IMR-90 (cell line): Measurements from ENCODE around the gene CCDC107. TPM values are rescaled to one million over a fixed set of nuclear protein-coding genes. Genes with fewer than 3 reads are reported as not detected.

Source experiments
- ATAC-seq: fragments of 200-7000 bp; cut with Tn5 transposase; 2 replicates; pipeline ENCODE4 v1.9.1; 2020; ENCODE audit warnings: low read depth, mild to moderate bottlenecking, moderate library complexity
- BruUV-seq: library from RNA; stranded (reverse); fragments of 400-500 nt; replicated peaks from 2 replicates; lab custom pipeline; 2021; lab: Mats Ljungman, UMichigan
- CTCF ChIA-PET: fragments of 300-600 bp; formaldehyde crosslinking; extraction: SDS; loops from one replicate; lab custom pipeline; 2021; ENCODE audit warnings: antibody characterized with exemption; lab: Yijun Ruan, JAX
- POLR2A ChIA-PET: fragments of 300-600 bp; sonication (Branson Sonifier 250); formaldehyde crosslinking; loops from one replicate; lab custom pipeline; 2022; ENCODE audit warnings: antibody characterized with exemption; ENCODE audit not compliant: unreplicated experiment; lab: Charles Lee
- DNase-seq: peaks from one replicate; pipeline ENCODE4 v3.0.0; 2013
- H2AFZ ChIP-seq: replicated peaks from 2 replicates; pipeline ENCODE3; 2013; ENCODE audit warnings: low read length, mild to moderate bottlenecking; ENCODE audit not compliant: poor library complexity
- H2AK5ac ChIP-seq: 2 replicates; pipeline ENCODE4 v1.6.1; 2013; ENCODE audit warnings: low read depth, low read length, inconsistent platforms
- H2AK9ac ChIP-seq: replicated peaks from 2 replicates; pipeline ENCODE3; 2013; ENCODE audit warnings: mild to moderate bottlenecking, low read depth, low read length, moderate library complexity; ENCODE audit not compliant: poor library complexity
- H2BK120ac ChIP-seq: 2 replicates; pipeline ENCODE4 v1.6.1; 2013; ENCODE audit warnings: low read depth, low read length, inconsistent platforms
- H2BK15ac ChIP-seq: 3 replicates; pipeline ENCODE4 v1.6.1; 2013; ENCODE audit warnings: low read depth, low read length, inconsistent platforms
- H2BK20ac ChIP-seq: 2 replicates; pipeline ENCODE4 v1.6.1; 2013; ENCODE audit warnings: low read depth, mild to moderate bottlenecking, inconsistent platforms, low read length, moderate library complexity
- H2BK5ac ChIP-seq: 2 replicates; pipeline ENCODE4 v1.6.1; 2013; ENCODE audit warnings: mild to moderate bottlenecking, low read depth, low read length, inconsistent platforms; ENCODE audit not compliant: poor library complexity, severe bottlenecking
- H3K14ac ChIP-seq: replicated peaks from 2 replicates; pipeline ENCODE4 v1.6.1; 2013; ENCODE audit warnings: low read depth, low read length, inconsistent platforms
- H3K18ac ChIP-seq: 2 replicates; pipeline ENCODE4 v1.6.1; 2013; ENCODE audit warnings: low read depth, low read length, control low read depth
- H3K23ac ChIP-seq: 2 replicates; pipeline ENCODE4 v1.6.1; 2013; ENCODE audit warnings: low read depth, low read length, inconsistent platforms
- H3K27ac ChIP-seq: 2 replicates; pipeline ENCODE4 v1.5.1; 2013; ENCODE audit warnings: mild to moderate bottlenecking, control low read depth, low read length; ENCODE audit not compliant: insufficient read depth
- H3K27me3 ChIP-seq: 2 replicates; pipeline ENCODE4 v1.6.1; 2013; ENCODE audit warnings: low read length; ENCODE audit not compliant: control insufficient read depth, insufficient read depth
- H3K36me3 ChIP-seq: 2 replicates; pipeline ENCODE4 v1.6.1; 2013; ENCODE audit warnings: low read length, mixed read lengths; ENCODE audit not compliant: control insufficient read depth, insufficient read depth
- H3K4ac ChIP-seq: 2 replicates; pipeline ENCODE4 v1.6.1; 2013; ENCODE audit warnings: low read depth, low read length, inconsistent platforms
- H3K4me1 ChIP-seq: 2 replicates; pipeline ENCODE4 v1.6.1; 2013; ENCODE audit warnings: low read length, mixed read lengths; ENCODE audit not compliant: control insufficient read depth, insufficient read depth
- H3K4me2 ChIP-seq: 2 replicates; pipeline ENCODE4 v1.6.1; 2013; ENCODE audit warnings: low read depth, mild to moderate bottlenecking, control low read depth, low read length, moderate library complexity
- H3K4me3 ChIP-seq: 2 replicates; pipeline ENCODE4 v1.5.1; 2013; ENCODE audit warnings: low read depth, mild to moderate bottlenecking, control low read depth, low read length, moderate library complexity; ENCODE audit not compliant: insufficient read depth
- H3K56ac ChIP-seq: 2 replicates; pipeline ENCODE4 v1.6.1; 2013; ENCODE audit warnings: low read length, inconsistent platforms; ENCODE audit not compliant: insufficient read depth; ENCODE audit errors: extremely low read depth
- H3K79me1 ChIP-seq, 2 experiments: 2 replicates each; pipeline ENCODE4 v1.6.1; 2013; ENCODE audit warnings: low read length in 2 of 2, inconsistent platforms in 1 of 2, low read depth in 1 of 2
- H3K9ac ChIP-seq: 2 replicates; pipeline ENCODE4 v1.6.1; 2013; ENCODE audit warnings: low read depth, low read length, control low read depth
- H3K9me1 ChIP-seq: 2 replicates; pipeline ENCODE4 v1.6.1; 2013; ENCODE audit warnings: low read length, inconsistent platforms; ENCODE audit not compliant: insufficient read depth
- H3K9me3 ChIP-seq: 2 replicates; pipeline ENCODE4 v1.6.1; 2013; ENCODE audit warnings: low read length; ENCODE audit not compliant: control insufficient read depth, insufficient read depth
- H4K20me1 ChIP-seq: 2 replicates; pipeline ENCODE4 v1.6.1; 2013; ENCODE audit warnings: low read length, inconsistent platforms; ENCODE audit not compliant: insufficient read depth
- H4K5ac ChIP-seq: 2 replicates; pipeline ENCODE4 v1.6.1; 2013; ENCODE audit warnings: mild to moderate bottlenecking, low read depth, low read length, control low read depth
- H4K8ac ChIP-seq, 2 experiments: 2 replicates each; pipeline ENCODE4 v1.6.1; 2013; ENCODE audit warnings: low read depth in 2 of 2, low read length in 2 of 2, control low read depth in 1 of 2, inconsistent platforms in 1 of 2
- H4K91ac ChIP-seq: 2 replicates; pipeline ENCODE4 v1.6.1; 2013; ENCODE audit warnings: low read depth, low read length, inconsistent platforms; ENCODE audit not compliant: insufficient read depth
- BHLHE40 ChIP-seq: fragments of 150-350 bp; IDR thresholded peaks from 2 replicates; pipeline ENCODE4 v1.6.1; 2016; ENCODE audit warnings: mild to moderate bottlenecking, low read depth, low read length
- CEBPB ChIP-seq: IDR thresholded peaks from 2 replicates; pipeline ENCODE4 v1.6.1; 2012; ENCODE audit warnings: low read depth, low read length, improper control_type of control experiment
- CTCF ChIP-seq: conservative IDR thresholded peaks from 2 replicates; pipeline ENCODE4 v1.5.1; 2012; ENCODE audit warnings: mild to moderate bottlenecking, low read depth, low read length, improper control_type of control experiment
- MAFK ChIP-seq: IDR thresholded peaks from 2 replicates; pipeline ENCODE4 v1.6.1; 2012; ENCODE audit warnings: low read depth, low read length, improper control_type of control experiment
- MXI1 ChIP-seq: IDR thresholded peaks from 2 replicates; pipeline ENCODE4 v1.6.1; 2012; ENCODE audit warnings: low read depth, mild to moderate bottlenecking, low read length, moderate library complexity, borderline replicate concordance
- POLR2A ChIP-seq: IDR thresholded peaks from 2 replicates; pipeline ENCODE4 v1.6.1; 2012; ENCODE audit warnings: mild to moderate bottlenecking, low read depth, low read length
- RAD21 ChIP-seq: IDR thresholded peaks from 2 replicates; pipeline ENCODE4 v1.6.1; 2012; ENCODE audit warnings: low read length, improper control_type of control experiment
- RCOR1 ChIP-seq: IDR thresholded peaks from 2 replicates; pipeline ENCODE4 v1.6.1; 2012; ENCODE audit warnings: mild to moderate bottlenecking, low read length, improper control_type of control experiment; ENCODE audit not compliant: insufficient replicate concordance
- RFX5 ChIP-seq: IDR thresholded peaks from 2 replicates; pipeline ENCODE4 v1.8.0; 2012; ENCODE audit warnings: low read depth, mild to moderate bottlenecking, low read length, moderate library complexity
- SMC3 ChIP-seq: fragments of 150-350 bp; IDR thresholded peaks from 2 replicates; pipeline ENCODE4 v1.6.1; 2016; ENCODE audit warnings: low read depth, mild to moderate bottlenecking, antibody characterized with exemption, low read length, moderate library complexity
- USF2 ChIP-seq: fragments of 150-350 bp; IDR thresholded peaks from 2 replicates; pipeline ENCODE4 v1.6.1; 2017; ENCODE audit warnings: mild to moderate bottlenecking, antibody characterized with exemption, low read length, low read depth
- WGBS, 2 experiments: methylation state at CpG; one replicate each; pipeline versions ENCODE4 v1.1.5 to v1.1.7; 2013; ENCODE audit warnings: missing lambda C conversion rate in 2 of 2; ENCODE audit not compliant: insufficient read length in 1 of 2; ENCODE audit errors: extremely low coverage in 2 of 2; 5-methylcytosine and 5-hydroxymethylcytosine counted together
- dilution Hi-C: fragments of 300-500 bp; cut with HindIII; formaldehyde crosslinking; loops from one replicate; pipeline ENCODE4 v1.14.3; 2018; ENCODE audit warnings: low sequenced_read_pairs; ENCODE audit not compliant: unreplicated experiment
- in situ Hi-C: fragments of 300-500 bp; cut with MboI; formaldehyde crosslinking; loops from 3 replicates; pipeline ENCODE4 v1.14.3; 2019; ENCODE audit warnings: low sequenced_read_pairs, inconsistent platforms, mixed read lengths
- intact Hi-C: fragments of 100-400 bp; cut with micrococcal nuclease; formaldehyde crosslinking; loops from 2 replicates; pipeline ENCODE4 v1.10.0; 2022
- polyA plus RNA-seq, 3 experiments: library from polyadenylated mRNA; depleted of rRNA; stranded (reverse); fragments of >200 nt; gene quantifications; 2 replicates each; pipeline ENCODE4 v1.2.3, GENCODE V29; 2012; ENCODE audit warnings: low replicate concordance in 1 of 3
- total RNA-seq: library from RNA; depleted of rRNA; stranded (reverse); fragments of >200 nt; gene quantifications from 2 replicates; pipeline ENCODE4 v1.2.3, GENCODE V29; 2012
- TF ChIP-seq, protein P1 (sequence below): fragments of 150-350 bp; IDR thresholded peaks from 2 replicates; pipeline ENCODE4 v1.6.1; 2016; ENCODE audit warnings: low read depth, mild to moderate bottlenecking, low read length, moderate library complexity, borderline replicate concordance

CCDC107 gene
- total and polyA plus RNA-seq, 2 of the 4 experiments (the other 2 are of a cell fraction), result 6.8 to 21.1 TPM

DNA sequence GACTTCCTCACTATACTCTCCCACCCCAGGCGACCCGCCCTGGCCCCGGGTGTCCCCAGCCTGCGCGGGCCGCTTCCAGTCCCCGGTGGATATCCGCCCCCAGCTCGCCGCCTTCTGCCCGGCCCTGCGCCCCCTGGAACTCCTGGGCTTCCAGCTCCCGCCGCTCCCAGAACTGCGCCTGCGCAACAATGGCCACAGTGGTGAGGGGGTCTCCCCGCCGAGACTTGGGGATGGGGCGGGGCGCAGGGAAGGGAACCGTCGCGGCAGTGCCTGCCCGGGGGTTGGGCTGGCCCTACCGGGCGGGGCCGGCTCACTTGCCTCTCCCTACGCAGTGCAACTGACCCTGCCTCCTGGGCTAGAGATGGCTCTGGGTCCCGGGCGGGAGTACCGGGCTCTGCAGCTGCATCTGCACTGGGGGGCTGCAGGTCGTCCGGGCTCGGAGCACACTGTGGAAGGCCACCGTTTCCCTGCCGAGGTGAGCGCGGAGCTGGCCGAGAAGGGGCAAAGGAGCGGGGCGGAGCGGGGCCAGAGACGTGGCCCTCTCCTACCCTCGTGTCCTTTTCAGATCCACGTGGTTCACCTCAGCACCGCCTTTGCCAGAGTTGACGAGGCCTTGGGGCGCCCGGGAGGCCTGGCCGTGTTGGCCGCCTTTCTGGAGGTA is 17.8 kb downstream of the CCDC107 start:
- peak overlapping the region; percentile 33; the same call in 1 of the 3 replicates for H2BK15ac ChIP-seq
- peak overlapping the region; percentile 91 for H2AFZ ChIP-seq
- ChIA-PET POLR2A (interaction anchor here (1.7 kb wide), 1 partner anchor 15 kb away, joined by 4 read pairs; no protein-coding TSS in a partner anchor), CTCF (interaction anchor here (1.0 to 1.3 kb wide), 2 partner anchors 15 to 57 kb away, joined by 3 to 5 read pairs; partner anchors contain the start of gene CREB3)
- peaks cover 20% of the 10 kb centered on the region for H3K9me1 ChIP-seq
- H3K4ac ChIP-seq, result peak overlapping the region; percentile 67
- in situ Hi-C loops, result no loop called here
- H3K56ac ChIP-seq, result no peak overlapping the region
- H2BK120ac ChIP-seq, result peak overlapping the region; percentile 16
- no peak; the same call in 1 of the 2 replicates for ATAC-seq
- H4K5ac ChIP-seq, result peak overlapping the region; percentile 39; the same call in 1 of the 2 replicates
- H3K27ac ChIP-seq, result no peak overlapping the region; the same call in 1 of the 2 replicates
- H2AK5ac ChIP-seq, result peak overlapping the region; percentile 56
- peak overlapping the region; percentile 86 for H2AK9ac ChIP-seq
- WGBS, 2 experiments, result 32% methylated on average over 27 of the region's 51 CpGs; no CpG with 5 or more reads in 1 of the 2 experiments
- H2BK5ac ChIP-seq, result no peak overlapping the region
- no peaks in the 10 kb centered on the region for H3K36me3 ChIP-seq
- H3K79me1 ChIP-seq, result peaks cover 0 to 10% of the 10 kb centered on the region in 2 experiments; a peak in 2 of 4 replicates
- peak overlapping the region; percentile 15 to 80; a peak in 3 of 4 replicates for H4K8ac ChIP-seq
- intact Hi-C loops, result no loop called here
- dilution Hi-C loops, result no loop called here
- H3K4me1 ChIP-seq, result peaks cover 19% of the 10 kb centered on the region
- H3K9ac ChIP-seq, result no peak overlapping the region
- TF ChIP-seq BHLHE40 (no peak), RFX5 (no peak), CEBPB (no peak), RCOR1 (no peak), MAFK (no peak), RAD21 (no peak), CTCF (no peak), POLR2A (no peak), SMC3 (no peak), MXI1 (no peak), USF2 (no peak)
- TF ChIP-seq, protein P1, sequence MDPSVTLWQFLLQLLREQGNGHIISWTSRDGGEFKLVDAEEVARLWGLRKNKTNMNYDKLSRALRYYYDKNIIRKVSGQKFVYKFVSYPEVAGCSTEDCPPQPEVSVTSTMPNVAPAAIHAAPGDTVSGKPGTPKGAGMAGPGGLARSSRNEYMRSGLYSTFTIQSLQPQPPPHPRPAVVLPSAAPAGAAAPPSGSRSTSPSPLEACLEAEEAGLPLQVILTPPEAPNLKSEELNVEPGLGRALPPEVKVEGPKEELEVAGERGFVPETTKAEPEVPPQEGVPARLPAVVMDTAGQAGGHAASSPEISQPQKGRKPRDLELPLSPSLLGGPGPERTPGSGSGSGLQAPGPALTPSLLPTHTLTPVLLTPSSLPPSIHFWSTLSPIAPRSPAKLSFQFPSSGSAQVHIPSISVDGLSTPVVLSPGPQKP, result no peak
- no peaks in the 10 kb centered on the region for H3K9me3 ChIP-seq
- no peak overlapping the region; the same call in 1 of the 2 replicates for H2BK20ac ChIP-seq
- H4K20me1 ChIP-seq, result peaks cover 10% of the 10 kb centered on the region
- peak overlapping the region; percentile 12; the same call in 1 of the 2 replicates for H3K4me3 ChIP-seq
- H4K91ac ChIP-seq, result peak overlapping the region; percentile 27; the same call in 1 of the 2 replicates
- H3K4me2 ChIP-seq, result peak overlapping the region; percentile 40; the same call in 1 of the 2 replicates
- no peak overlapping the region for H3K23ac ChIP-seq
- H3K27me3 ChIP-seq, result no peaks in the 10 kb centered on the region
- no peak for DNase-seq
- H3K14ac ChIP-seq, result no peak overlapping the region
- no TSS peak for BruUV-seq
- H3K18ac ChIP-seq, result peak overlapping the region; percentile 40; the same call in 1 of the 2 replicates
